GM23338 (cell line): ENCODE results near the gene SPATC1L. TPM values are rescaled to one million over a fixed set of nuclear protein-coding genes. Genes with fewer than 3 reads are reported as not detected.

ENCODE experiments used
- ATAC-seq: fragments of 200-7000 bp; cut with Tn5 transposase; 3 replicates; pipeline ENCODE4 v1.9.1; 2020
- DNase-seq: peaks from one replicate; pipeline ENCODE4 v3.0.0-alpha.2; 2015; ENCODE audit warnings: low spot score
- H2AFZ ChIP-seq: fragments of 200-600 bp; sonication (generic); 2 replicates; pipeline ENCODE4 v1.8.0; 2016; ENCODE audit warnings: antibody characterized with exemption, mild to moderate bottlenecking, moderate library complexity
- H3F3A ChIP-seq: fragments of 200-600 bp; sonication (generic); replicated peaks from 2 replicates; pipeline ENCODE4 v1.8.0; 2017; ENCODE audit warnings: antibody characterized with exemption, mixed run types, low read depth
- H3K27ac ChIP-seq: fragments of 200-600 bp; sonication (generic); 2 replicates; pipeline ENCODE4 v1.6.1; 2016; ENCODE audit warnings: low read depth
- H3K27me3 ChIP-seq: fragments of 200-600 bp; sonication (generic); 2 replicates; pipeline ENCODE4 v1.8.0; 2016; ENCODE audit warnings: mild to moderate bottlenecking, mixed run types, moderate library complexity; ENCODE audit not compliant: insufficient read depth
- H3K36me3 ChIP-seq: fragments of 200-600 bp; sonication (generic); 2 replicates; pipeline ENCODE4 v1.8.0; 2016; ENCODE audit warnings: mild to moderate bottlenecking; ENCODE audit not compliant: insufficient read depth
- H3K4me1 ChIP-seq: fragments of 200-600 bp; sonication (generic); 2 replicates; pipeline ENCODE4 v1.8.0; 2016; ENCODE audit warnings: mild to moderate bottlenecking, moderate library complexity; ENCODE audit not compliant: insufficient read depth
- H3K4me2 ChIP-seq: fragments of 200-600 bp; sonication (generic); 2 replicates; pipeline ENCODE4 v1.7.1; 2017; ENCODE audit warnings: mixed run types
- H3K4me3 ChIP-seq: fragments of 200-600 bp; sonication (generic); 2 replicates; pipeline ENCODE4 v1.6.1; 2016; ENCODE audit warnings: mixed run types
- H3K79me2 ChIP-seq: fragments of 200-600 bp; sonication (generic); replicated peaks from 2 replicates; pipeline ENCODE4 v1.8.0; 2017; ENCODE audit warnings: mild to moderate bottlenecking; ENCODE audit not compliant: insufficient read depth
- H3K9me2 ChIP-seq: fragments of 200-600 bp; sonication (generic); 2 replicates; pipeline ENCODE4 v1.8.0; 2017; ENCODE audit not compliant: insufficient read depth
- H4K20me1 ChIP-seq: fragments of 200-600 bp; sonication (generic); replicated peaks from 2 replicates; pipeline ENCODE4 v1.8.0; 2017; ENCODE audit warnings: mild to moderate bottlenecking; ENCODE audit not compliant: insufficient read depth
- H3K27ac Mint-ChIP-seq: 2 replicates; pipeline ENCODE4 v1.8.0; 2020; ENCODE audit warnings: inconsistent platforms, mild to moderate bottlenecking, moderate library complexity, mixed read lengths
- H3K27me3 Mint-ChIP-seq: 3 replicates; pipeline ENCODE4 v1.8.0; 2022; ENCODE audit warnings: low read depth, mild to moderate bottlenecking, moderate library complexity, mixed read lengths, inconsistent platforms; ENCODE audit not compliant: insufficient read depth, poor library complexity
- H3K36me3 Mint-ChIP-seq: 3 replicates; pipeline ENCODE4 v1.8.0; 2021; ENCODE audit warnings: low read depth, mild to moderate bottlenecking, inconsistent platforms, moderate library complexity, mixed read lengths
- H3K4me1 Mint-ChIP-seq: 3 replicates; pipeline ENCODE4 v1.8.0; 2020; ENCODE audit warnings: mild to moderate bottlenecking, inconsistent platforms, mixed read lengths
- H3K4me3 Mint-ChIP-seq: 3 replicates; pipeline ENCODE4 v1.8.0; 2021; ENCODE audit warnings: moderate library complexity, mild to moderate bottlenecking, inconsistent platforms, mixed read lengths
- H3K9me3 Mint-ChIP-seq: 3 replicates; pipeline ENCODE4 v1.8.0; 2020; ENCODE audit warnings: moderate library complexity, mild to moderate bottlenecking, inconsistent platforms, mixed read lengths
- CREB1 ChIP-seq: fragments of 250-450 bp; sonication (Bioruptor Pico); IDR thresholded peaks from 2 replicates; pipeline ENCODE4 v1.5.0; 2020; ENCODE audit warnings: low read depth, mild to moderate bottlenecking, moderate library complexity
- EZH2 ChIP-seq: fragments of 200-600 bp; sonication (generic); IDR thresholded peaks from one replicate; pipeline ENCODE4 v1.8.0; 2017; ENCODE audit warnings: antibody characterized with exemption, mild to moderate bottlenecking, low read depth; ENCODE audit not compliant: unreplicated experiment
- EZH2phosphoT487 ChIP-seq: fragments of 200-600 bp; sonication (generic); IDR thresholded peaks from one replicate; pipeline ENCODE4 v1.8.1; 2018; ENCODE audit warnings: antibody characterized with exemption; ENCODE audit not compliant: unreplicated experiment
- JUNB ChIP-seq: IDR thresholded peaks from one replicate; pipeline ENCODE4 v1.6.1; 2016; ENCODE audit warnings: antibody characterized with exemption; ENCODE audit not compliant: unreplicated experiment
- NANOG ChIP-seq: IDR thresholded peaks from 2 replicates; pipeline ENCODE4 v1.6.1; 2016; ENCODE audit warnings: antibody characterized with exemption, borderline replicate concordance
- POLR2AphosphoS5 ChIP-seq: IDR thresholded peaks from 2 replicates; pipeline ENCODE4 v1.6.1; 2016; ENCODE audit warnings: antibody characterized with exemption, low read depth
- STAT1 ChIP-seq: IDR thresholded peaks from one replicate; pipeline ENCODE4 v1.6.1; 2016; ENCODE audit warnings: antibody characterized with exemption; ENCODE audit not compliant: unreplicated experiment
- ZNF114 ChIP-seq: fragments of 250-450 bp; sonication (Bioruptor Pico); IDR thresholded peaks from 2 replicates; pipeline ENCODE4 v1.5.0; 2020; ENCODE audit warnings: mild to moderate bottlenecking, moderate library complexity
- ZNF331 ChIP-seq: fragments of 250-450 bp; sonication (Bioruptor Pico); IDR thresholded peaks from 2 replicates; pipeline ENCODE4 v1.5.0; 2020; ENCODE audit warnings: low read depth, mild to moderate bottlenecking, moderate library complexity
- polyA plus RNA-seq: library from polyadenylated mRNA; unstranded; fragments of >200 nt; fragmentation: Nextera tagmentation; extraction: Ambion mirVana; gene quantifications from 2 replicates; pipeline ENCODE4 v1.2.1, GENCODE V29; 2016
- total RNA-seq: library from RNA; depleted of rRNA; stranded (reverse); fragments of >200 nt; shearing (Covaris generic); gene quantifications from 2 replicates; pipeline ENCODE4 v1.2.3, GENCODE V29; 2014
- TF ChIP-seq, protein P1 (sequence below), 2 experiments: fragments of 200-600 bp in 1 of 2; sonication (generic) in 1 of 2; conservative IDR thresholded peaks; 2 replicates each; pipeline versions ENCODE4 v1.5.1 to v1.6.1; 2016 to 2017; ENCODE audit warnings: antibody characterized with exemption in 2 of 2, low read depth in 2 of 2, mild to moderate bottlenecking in 2 of 2, moderate library complexity in 1 of 2
- TF ChIP-seq, protein P2 (sequence below): fragments of 250-450 bp; sonication (Bioruptor Pico); IDR thresholded peaks from 2 replicates; pipeline ENCODE4 v1.5.0; 2020; ENCODE audit warnings: mild to moderate bottlenecking, moderate library complexity
- TF ChIP-seq, protein P3 (sequence below): IDR thresholded peaks from one replicate; pipeline ENCODE4 v1.6.1; 2018; ENCODE audit warnings: antibody characterized with exemption; ENCODE audit not compliant: unreplicated experiment
- TF ChIP-seq, protein P4 (sequence below): IDR thresholded peaks from 2 replicates; pipeline ENCODE4 v1.6.1; 2016; ENCODE audit warnings: antibody characterized with exemption

The SPATC1L gene
- total and polyA plus RNA-seq, 2 experiments from 2014 or later = 37.6 to 70.2 TPM

DNA sequence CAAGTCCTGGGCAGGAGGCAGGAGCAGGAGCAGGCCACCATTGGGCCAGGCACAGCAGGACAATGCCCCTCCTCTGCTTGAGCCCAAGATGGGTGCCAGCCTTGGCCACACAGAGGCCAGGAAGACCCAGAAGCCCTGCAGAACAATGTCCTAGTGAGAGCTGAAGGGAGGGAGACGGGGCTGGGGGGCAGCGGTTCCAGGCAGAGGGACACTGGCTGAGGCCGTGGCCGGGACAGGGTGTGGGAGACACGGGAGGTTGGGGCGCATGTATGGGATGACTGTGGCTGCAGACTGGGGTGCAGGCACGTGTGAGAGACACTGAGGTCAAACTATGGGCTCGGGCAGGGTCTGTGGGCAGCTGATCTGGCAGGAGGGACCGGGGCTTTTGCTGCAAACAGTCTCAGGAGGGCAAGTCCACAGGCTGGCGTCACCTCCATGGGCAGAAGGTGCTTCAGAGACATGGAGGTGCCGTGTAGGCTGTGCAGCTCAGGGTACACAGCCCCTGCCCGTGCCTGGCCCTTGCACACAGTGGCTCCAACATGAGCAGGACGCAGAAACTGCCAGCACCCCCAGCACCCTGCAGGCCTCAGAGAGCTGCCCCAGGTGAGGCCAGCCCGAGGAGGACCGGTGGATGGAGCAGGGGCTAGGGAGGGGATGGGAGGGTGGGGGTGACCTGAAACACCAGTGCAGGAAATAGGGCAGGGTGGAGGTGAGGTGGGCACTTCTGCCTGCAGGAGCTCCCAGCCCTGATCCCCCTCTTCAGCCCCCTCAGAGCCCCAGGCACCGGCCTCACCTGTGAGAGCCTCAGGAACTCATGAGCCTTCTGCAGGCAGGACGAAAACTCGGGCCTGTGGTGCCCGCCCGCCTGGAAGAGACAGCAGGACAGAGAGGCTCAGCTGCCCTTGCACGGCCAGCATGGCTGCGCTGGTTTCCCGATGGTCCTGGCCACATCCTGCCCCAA, 24.8 kb upstream of the SPATC1L start:
- H3K4me1 Mint-ChIP-seq = no peaks in the 10 kb centered on the region; the same call in 2 of the 3 replicates
- no peak overlapping the region for H3K4me3 Mint-ChIP-seq
- H3K36me3 ChIP-seq = peaks cover 17% of the 10 kb centered on the region; the same call in 1 of the 2 replicates
- peaks cover 42% of the 10 kb centered on the region for H3K36me3 Mint-ChIP-seq
- no peak overlapping the region for H3K4me2 ChIP-seq
- H3K27ac Mint-ChIP-seq = 0 out of 2 replicates have a peak overlapping the region, but pooled peaks have one; percentile 62
- no peak overlapping the region for H2AFZ ChIP-seq
- DNase-seq (no peak), ATAC-seq (no peak)
- no peaks in the 10 kb centered on the region for H3K4me1 ChIP-seq
- TF ChIP-seq EZH2 (no peak), ZNF114 (CRISPR knock-in tag) (no peak), CREB1 (no peak), EZH2phosphoT487 (no peak), POLR2AphosphoS5 (no peak), STAT1 (no peak), NANOG (no peak), JUNB (no peak), ZNF331 (no peak)
- TF ChIP-seq, protein P1, sequence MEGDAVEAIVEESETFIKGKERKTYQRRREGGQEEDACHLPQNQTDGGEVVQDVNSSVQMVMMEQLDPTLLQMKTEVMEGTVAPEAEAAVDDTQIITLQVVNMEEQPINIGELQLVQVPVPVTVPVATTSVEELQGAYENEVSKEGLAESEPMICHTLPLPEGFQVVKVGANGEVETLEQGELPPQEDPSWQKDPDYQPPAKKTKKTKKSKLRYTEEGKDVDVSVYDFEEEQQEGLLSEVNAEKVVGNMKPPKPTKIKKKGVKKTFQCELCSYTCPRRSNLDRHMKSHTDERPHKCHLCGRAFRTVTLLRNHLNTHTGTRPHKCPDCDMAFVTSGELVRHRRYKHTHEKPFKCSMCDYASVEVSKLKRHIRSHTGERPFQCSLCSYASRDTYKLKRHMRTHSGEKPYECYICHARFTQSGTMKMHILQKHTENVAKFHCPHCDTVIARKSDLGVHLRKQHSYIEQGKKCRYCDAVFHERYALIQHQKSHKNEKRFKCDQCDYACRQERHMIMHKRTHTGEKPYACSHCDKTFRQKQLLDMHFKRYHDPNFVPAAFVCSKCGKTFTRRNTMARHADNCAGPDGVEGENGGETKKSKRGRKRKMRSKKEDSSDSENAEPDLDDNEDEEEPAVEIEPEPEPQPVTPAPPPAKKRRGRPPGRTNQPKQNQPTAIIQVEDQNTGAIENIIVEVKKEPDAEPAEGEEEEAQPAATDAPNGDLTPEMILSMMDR (conservative IDR thresholded peaks at IDR 0.05; ENCODE audit: low read depth in 2 of 2) = no peak
- TF ChIP-seq, protein P2, sequence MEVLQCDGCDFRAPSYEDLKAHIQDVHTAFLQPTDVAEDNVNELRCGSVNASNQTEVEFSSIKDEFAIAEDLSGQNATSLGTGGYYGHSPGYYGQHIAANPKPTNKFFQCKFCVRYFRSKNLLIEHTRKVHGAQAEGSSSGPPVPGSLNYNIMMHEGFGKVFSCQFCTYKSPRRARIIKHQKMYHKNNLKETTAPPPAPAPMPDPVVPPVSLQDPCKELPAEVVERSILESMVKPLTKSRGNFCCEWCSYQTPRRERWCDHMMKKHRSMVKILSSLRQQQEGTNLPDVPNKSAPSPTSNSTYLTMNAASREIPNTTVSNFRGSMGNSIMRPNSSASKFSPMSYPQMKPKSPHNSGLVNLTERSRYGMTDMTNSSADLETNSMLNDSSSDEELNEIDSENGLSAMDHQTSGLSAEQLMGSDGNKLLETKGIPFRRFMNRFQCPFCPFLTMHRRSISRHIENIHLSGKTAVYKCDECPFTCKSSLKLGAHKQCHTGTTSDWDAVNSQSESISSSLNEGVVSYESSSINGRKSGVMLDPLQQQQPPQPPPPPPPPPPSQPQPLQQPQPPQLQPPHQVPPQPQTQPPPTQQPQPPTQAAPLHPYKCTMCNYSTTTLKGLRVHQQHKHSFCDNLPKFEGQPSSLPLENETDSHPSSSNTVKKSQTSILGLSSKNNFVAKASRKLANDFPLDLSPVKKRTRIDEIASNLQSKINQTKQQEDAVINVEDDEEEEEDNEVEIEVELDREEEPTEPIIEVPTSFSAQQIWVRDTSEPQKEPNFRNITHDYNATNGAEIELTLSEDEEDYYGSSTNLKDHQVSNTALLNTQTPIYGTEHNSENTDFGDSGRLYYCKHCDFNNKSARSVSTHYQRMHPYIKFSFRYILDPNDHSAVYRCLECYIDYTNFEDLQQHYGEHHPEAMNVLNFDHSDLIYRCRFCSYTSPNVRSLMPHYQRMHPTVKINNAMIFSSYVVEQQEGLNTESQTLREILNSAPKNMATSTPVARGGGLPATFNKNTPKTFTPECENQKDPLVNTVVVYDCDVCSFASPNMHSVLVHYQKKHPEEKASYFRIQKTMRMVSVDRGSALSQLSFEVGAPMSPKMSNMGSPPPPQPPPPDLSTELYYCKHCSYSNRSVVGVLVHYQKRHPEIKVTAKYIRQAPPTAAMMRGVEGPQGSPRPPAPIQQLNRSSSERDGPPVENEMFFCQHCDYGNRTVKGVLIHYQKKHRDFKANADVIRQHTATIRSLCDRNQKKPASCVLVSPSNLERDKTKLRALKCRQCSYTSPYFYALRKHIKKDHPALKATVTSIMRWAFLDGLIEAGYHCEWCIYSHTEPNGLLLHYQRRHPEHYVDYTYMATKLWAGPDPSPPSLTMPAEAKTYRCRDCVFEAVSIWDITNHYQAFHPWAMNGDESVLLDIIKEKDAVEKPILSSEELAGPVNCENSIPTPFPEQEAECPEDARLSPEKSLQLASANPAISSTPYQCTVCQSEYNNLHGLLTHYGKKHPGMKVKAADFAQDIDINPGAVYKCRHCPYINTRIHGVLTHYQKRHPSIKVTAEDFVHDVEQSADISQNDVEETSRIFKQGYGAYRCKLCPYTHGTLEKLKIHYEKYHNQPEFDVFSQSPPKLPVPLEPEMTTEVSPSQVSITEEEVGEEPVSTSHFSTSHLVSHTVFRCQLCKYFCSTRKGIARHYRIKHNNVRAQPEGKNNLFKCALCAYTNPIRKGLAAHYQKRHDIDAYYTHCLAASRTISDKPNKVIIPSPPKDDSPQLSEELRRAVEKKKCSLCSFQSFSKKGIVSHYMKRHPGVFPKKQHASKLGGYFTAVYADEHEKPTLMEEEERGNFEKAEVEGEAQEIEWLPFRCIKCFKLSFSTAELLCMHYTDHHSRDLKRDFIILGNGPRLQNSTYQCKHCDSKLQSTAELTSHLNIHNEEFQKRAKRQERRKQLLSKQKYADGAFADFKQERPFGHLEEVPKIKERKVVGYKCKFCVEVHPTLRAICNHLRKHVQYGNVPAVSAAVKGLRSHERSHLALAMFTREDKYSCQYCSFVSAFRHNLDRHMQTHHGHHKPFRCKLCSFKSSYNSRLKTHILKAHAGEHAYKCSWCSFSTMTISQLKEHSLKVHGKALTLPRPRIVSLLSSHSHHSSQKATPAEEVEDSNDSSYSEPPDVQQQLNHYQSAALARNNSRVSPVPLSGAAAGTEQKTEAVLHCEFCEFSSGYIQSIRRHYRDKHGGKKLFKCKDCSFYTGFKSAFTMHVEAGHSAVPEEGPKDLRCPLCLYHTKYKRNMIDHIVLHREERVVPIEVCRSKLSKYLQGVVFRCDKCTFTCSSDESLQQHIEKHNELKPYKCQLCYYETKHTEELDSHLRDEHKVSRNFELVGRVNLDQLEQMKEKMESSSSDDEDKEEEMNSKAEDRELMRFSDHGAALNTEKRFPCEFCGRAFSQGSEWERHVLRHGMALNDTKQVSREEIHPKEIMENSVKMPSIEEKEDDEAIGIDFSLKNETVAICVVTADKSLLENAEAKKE = no peak
- TF ChIP-seq, protein P3, sequence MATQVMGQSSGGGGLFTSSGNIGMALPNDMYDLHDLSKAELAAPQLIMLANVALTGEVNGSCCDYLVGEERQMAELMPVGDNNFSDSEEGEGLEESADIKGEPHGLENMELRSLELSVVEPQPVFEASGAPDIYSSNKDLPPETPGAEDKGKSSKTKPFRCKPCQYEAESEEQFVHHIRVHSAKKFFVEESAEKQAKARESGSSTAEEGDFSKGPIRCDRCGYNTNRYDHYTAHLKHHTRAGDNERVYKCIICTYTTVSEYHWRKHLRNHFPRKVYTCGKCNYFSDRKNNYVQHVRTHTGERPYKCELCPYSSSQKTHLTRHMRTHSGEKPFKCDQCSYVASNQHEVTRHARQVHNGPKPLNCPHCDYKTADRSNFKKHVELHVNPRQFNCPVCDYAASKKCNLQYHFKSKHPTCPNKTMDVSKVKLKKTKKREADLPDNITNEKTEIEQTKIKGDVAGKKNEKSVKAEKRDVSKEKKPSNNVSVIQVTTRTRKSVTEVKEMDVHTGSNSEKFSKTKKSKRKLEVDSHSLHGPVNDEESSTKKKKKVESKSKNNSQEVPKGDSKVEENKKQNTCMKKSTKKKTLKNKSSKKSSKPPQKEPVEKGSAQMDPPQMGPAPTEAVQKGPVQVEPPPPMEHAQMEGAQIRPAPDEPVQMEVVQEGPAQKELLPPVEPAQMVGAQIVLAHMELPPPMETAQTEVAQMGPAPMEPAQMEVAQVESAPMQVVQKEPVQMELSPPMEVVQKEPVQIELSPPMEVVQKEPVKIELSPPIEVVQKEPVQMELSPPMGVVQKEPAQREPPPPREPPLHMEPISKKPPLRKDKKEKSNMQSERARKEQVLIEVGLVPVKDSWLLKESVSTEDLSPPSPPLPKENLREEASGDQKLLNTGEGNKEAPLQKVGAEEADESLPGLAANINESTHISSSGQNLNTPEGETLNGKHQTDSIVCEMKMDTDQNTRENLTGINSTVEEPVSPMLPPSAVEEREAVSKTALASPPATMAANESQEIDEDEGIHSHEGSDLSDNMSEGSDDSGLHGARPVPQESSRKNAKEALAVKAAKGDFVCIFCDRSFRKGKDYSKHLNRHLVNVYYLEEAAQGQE = no peak
- TF ChIP-seq, protein P4, sequence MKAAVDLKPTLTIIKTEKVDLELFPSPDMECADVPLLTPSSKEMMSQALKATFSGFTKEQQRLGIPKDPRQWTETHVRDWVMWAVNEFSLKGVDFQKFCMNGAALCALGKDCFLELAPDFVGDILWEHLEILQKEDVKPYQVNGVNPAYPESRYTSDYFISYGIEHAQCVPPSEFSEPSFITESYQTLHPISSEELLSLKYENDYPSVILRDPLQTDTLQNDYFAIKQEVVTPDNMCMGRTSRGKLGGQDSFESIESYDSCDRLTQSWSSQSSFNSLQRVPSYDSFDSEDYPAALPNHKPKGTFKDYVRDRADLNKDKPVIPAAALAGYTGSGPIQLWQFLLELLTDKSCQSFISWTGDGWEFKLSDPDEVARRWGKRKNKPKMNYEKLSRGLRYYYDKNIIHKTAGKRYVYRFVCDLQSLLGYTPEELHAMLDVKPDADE = no peak
- no peak overlapping the region for H3K27ac ChIP-seq
- no peaks in the 10 kb centered on the region for H3F3A ChIP-seq
- no peak overlapping the region for H3K4me3 ChIP-seq
- no peaks in the 10 kb centered on the region for H3K27me3 ChIP-seq
- H3K9me2 ChIP-seq = no peaks in the 10 kb centered on the region
- no peaks in the 10 kb centered on the region for H3K9me3 Mint-ChIP-seq
- H3K79me2 ChIP-seq = peaks cover 5% of the 10 kb centered on the region; the same call in 1 of the 2 replicates
- H4K20me1 ChIP-seq = no peaks in the 10 kb centered on the region; the same call in 1 of the 2 replicates
- H3K27me3 Mint-ChIP-seq = peaks cover 8% of the 10 kb centered on the region
